Right lobe of liver (tissue), 4 donors: ENCODE data around the gene DDN.
A peak's percentile ranks its signal among the peaks of the same experiment; 100 is the strongest.

Source experiments
- POLR2A ChIP-seq: fragments of 450-650 bp; IDR thresholded peaks from one replicate; pipeline ENCODE4 v1.6.1; 2017; ENCODE audit warnings: antibody characterized with exemption, mild to moderate bottlenecking
- TF ChIP-seq, protein P1 (sequence below), 4 donors: fragments of 200-600 bp in 3 of 4; fragments of 450-650 bp in 1 of 4; IDR thresholded peaks; one replicate each; pipeline versions ENCODE4 v1.5.1 to v1.8.0; 2016 to 2022; ENCODE audit warnings: antibody characterized with exemption in 4 of 4, mild to moderate bottlenecking in 2 of 4
- donor health status: DM: no; HTN: no; CAD: no.
- donor health status: DM: no; HTN: no; CAD: no.
- donor health status: DM: no; HTN: yes; CAD: no.

DNA sequence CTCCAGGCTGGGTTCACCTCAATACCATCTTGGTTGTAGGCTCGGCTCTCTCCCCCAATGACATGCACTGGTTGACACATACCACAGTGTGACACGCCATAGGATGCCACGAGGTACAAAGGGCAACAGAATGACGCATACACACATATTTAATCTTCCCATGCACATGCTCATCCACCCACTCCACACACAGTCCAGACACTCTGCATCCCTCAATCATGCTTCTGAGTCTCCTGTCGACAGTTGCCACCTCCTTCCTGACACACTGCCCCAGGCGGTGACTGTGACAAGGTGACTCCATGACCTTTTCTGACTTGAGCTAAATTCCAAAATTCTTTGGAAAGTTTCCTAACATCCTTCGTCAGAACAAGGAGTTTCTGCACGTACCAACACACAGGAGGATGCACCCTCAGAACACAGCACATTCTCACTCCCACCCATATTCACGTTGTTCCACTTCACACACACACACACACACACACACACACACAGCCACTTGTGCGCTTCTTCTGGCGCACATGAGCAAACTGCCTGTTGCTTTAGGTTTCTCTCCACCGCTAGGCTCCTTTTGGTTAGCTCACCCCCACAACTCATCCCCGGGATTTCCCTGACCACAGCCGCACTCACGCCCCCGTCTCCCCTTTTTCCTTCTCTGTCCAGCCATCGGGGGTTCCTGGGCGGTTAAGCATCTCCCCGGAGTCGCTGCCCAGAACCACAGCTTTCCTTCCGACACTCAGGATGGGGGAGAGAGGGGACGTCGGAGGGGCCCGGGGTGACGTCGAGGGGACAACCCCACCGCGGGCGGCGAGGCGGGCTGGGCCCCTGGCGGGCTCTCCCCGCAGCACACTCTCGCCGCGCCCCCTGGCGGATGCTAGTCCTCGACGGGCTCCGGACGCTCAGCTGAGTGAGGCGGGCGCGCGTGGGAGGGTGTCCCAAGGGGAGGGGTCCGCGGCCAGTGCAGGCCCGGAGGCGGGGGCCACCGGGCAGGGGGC lies 21.6 kb downstream of the DDN start:
- TF ChIP-seq, protein P1, sequence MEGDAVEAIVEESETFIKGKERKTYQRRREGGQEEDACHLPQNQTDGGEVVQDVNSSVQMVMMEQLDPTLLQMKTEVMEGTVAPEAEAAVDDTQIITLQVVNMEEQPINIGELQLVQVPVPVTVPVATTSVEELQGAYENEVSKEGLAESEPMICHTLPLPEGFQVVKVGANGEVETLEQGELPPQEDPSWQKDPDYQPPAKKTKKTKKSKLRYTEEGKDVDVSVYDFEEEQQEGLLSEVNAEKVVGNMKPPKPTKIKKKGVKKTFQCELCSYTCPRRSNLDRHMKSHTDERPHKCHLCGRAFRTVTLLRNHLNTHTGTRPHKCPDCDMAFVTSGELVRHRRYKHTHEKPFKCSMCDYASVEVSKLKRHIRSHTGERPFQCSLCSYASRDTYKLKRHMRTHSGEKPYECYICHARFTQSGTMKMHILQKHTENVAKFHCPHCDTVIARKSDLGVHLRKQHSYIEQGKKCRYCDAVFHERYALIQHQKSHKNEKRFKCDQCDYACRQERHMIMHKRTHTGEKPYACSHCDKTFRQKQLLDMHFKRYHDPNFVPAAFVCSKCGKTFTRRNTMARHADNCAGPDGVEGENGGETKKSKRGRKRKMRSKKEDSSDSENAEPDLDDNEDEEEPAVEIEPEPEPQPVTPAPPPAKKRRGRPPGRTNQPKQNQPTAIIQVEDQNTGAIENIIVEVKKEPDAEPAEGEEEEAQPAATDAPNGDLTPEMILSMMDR (IDR thresholded peaks at IDR 0.05): peak; percentile 51 to 61 (median 60)
- no peak for TF ChIP-seq POLR2A
